PC-9 (cell line): ENCODE results near the gene DDX41. TPM values are rescaled to one million over a fixed set of nuclear protein-coding genes. Genes with fewer than 3 reads are reported as not detected.

Source experiments
- BruUV-seq: library from RNA; stranded (reverse); fragments of 400-500 nt; replicated peaks from 2 replicates; lab custom pipeline; 2021; lab: Mats Ljungman, UMichigan
- CTCF ChIA-PET: fragments of 300-600 bp; sonication (Branson Sonifier 250); formaldehyde crosslinking; loops from one replicate; lab custom pipeline; 2022; ENCODE audit warnings: antibody characterized with exemption; lab: Charles Lee
- POLR2A ChIA-PET: fragments of 300-600 bp; sonication (Branson Sonifier 250); formaldehyde crosslinking; loops from one replicate; lab custom pipeline; 2022; ENCODE audit warnings: antibody characterized with exemption; ENCODE audit not compliant: unreplicated experiment; lab: Charles Lee
- DNase-seq, 2 experiments: peaks; one replicate each; pipeline versions ENCODE4 v3.0.0 to v3.0.0-alpha.2; 2015 to 2022; ENCODE audit warnings: mixed read lengths in 1 of 2
- H2AFZ ChIP-seq: fragments of 200-600 bp; sonication (generic); 2 replicates; pipeline ENCODE4 v1.8.1; 2017; ENCODE audit warnings: antibody characterized with exemption
- H3F3A ChIP-seq: fragments of 200-600 bp; sonication (generic); 2 replicates; pipeline ENCODE4 v1.8.1; 2017; ENCODE audit warnings: antibody characterized with exemption, mild to moderate bottlenecking, low read depth; ENCODE audit not compliant: insufficient read depth
- H3K27ac ChIP-seq: fragments of 200-600 bp; sonication (generic); 2 replicates; pipeline ENCODE4 v1.6.1; 2016; ENCODE audit warnings: mixed run types
- H3K27me3 ChIP-seq: fragments of 200-600 bp; sonication (generic); 2 replicates; pipeline ENCODE4 v1.6.1; 2016; ENCODE audit warnings: low read depth, mixed run types; ENCODE audit not compliant: insufficient read depth
- H3K36me3 ChIP-seq: fragments of 200-600 bp; sonication (generic); 2 replicates; pipeline ENCODE4 v1.6.1; 2016; ENCODE audit warnings: low read depth, mixed run types
- H3K4me1 ChIP-seq: fragments of 200-600 bp; sonication (generic); replicated peaks from 2 replicates; pipeline ENCODE4 v1.6.1; 2016; ENCODE audit warnings: mixed run types; ENCODE audit not compliant: insufficient read depth
- H3K4me2 ChIP-seq: fragments of 200-600 bp; sonication (generic); 2 replicates; pipeline ENCODE4 v1.6.1; 2017; ENCODE audit warnings: mixed run types
- H3K4me3 ChIP-seq: fragments of 200-600 bp; sonication (generic); 2 replicates; pipeline ENCODE4 v1.6.1; 2016; ENCODE audit warnings: mixed run types
- H3K79me2 ChIP-seq: fragments of 200-600 bp; sonication (generic); 2 replicates; pipeline ENCODE4 v1.6.1; 2017; ENCODE audit warnings: low read depth, mixed run types
- H3K9me2 ChIP-seq: fragments of 200-600 bp; sonication (generic); 2 replicates; pipeline ENCODE4 v1.8.1; 2017; ENCODE audit warnings: mild to moderate bottlenecking; ENCODE audit not compliant: insufficient read depth
- H3K9me3 ChIP-seq: fragments of 200-600 bp; sonication (generic); 2 replicates; pipeline ENCODE4 v1.8.1; 2016; ENCODE audit warnings: low read depth; ENCODE audit not compliant: insufficient read depth
- H4K20me1 ChIP-seq: fragments of 200-600 bp; sonication (generic); 2 replicates; pipeline ENCODE4 v1.8.1; 2017; ENCODE audit not compliant: insufficient read depth
- CTCF ChIP-seq: fragments of 200-600 bp; sonication (generic); conservative IDR thresholded peaks from 2 replicates; pipeline ENCODE4 v1.6.1; 2017; ENCODE audit warnings: mixed run types, antibody characterized with exemption, mild to moderate bottlenecking, moderate library complexity
- EZH2 ChIP-seq: fragments of 200-600 bp; sonication (generic); IDR thresholded peaks from 2 replicates; pipeline ENCODE4 v1.8.0; 2017; ENCODE audit warnings: antibody characterized with exemption, low read depth
- intact Hi-C: fragments of 100-400 bp; cut with micrococcal nuclease; formaldehyde crosslinking; loops from one replicate; pipeline ENCODE4 v1.10.0; 2022; ENCODE audit not compliant: unreplicated experiment
- total RNA-seq: library from RNA; stranded (reverse); gene quantifications from 2 replicates; pipeline ENCODE4 v1.2.3, GENCODE V29; 2021

The DDX41 gene
- total RNA-seq, 1 experiment from 2014 or later, result 93.1 TPM

- Histone ChIP-seq H3K4me2 (no peak overlapping the region), H3K27me3 (no peaks in the 10 kb centered on the region), H4K20me1 (no peaks in the 10 kb centered on the region), H3K9me3 (no peaks in the 10 kb centered on the region), H2AFZ (no peak overlapping the region), H3K36me3 (no peaks in the 10 kb centered on the region), H3K27ac (no peak overlapping the region), H3F3A (peaks cover 17% of the 10 kb centered on the region; the same call in 1 of the 2 replicates), H3K79me2 (peaks cover 5% of the 10 kb centered on the region), H3K4me1 (peaks cover 10% of the 10 kb centered on the region), H3K4me3 (no peak overlapping the region), H3K9me2 (no peaks in the 10 kb centered on the region)
- DNase-seq, result peak; percentile 63 to 86
- CTCF ChIA-PET, result interaction anchor here (0.5 to 1.5 kb wide), 7 partner anchors 27 to 487 kb away, joined by 3 to 9 read pairs (median 4); partner anchors contain the start of gene GRK6
- no peak for TF ChIP-seq EZH2
- TF ChIP-seq CTCF, result peak; percentile 91
- BruUV-seq, result no TSS peak
- intact Hi-C loops, result loop anchor here (1.0 to 2.0 kb wide), 5 partner anchors 46 to 387 kb away; no protein-coding TSS in a partner anchor
- POLR2A ChIA-PET, result no interaction called here
Measured at GRCh38 chr5:177500685-177501522, 15.9 kb downstream of the DDX41 start.

GRCh38 chr5:177499842-177500241, 16.9 kb downstream of the DDX41 start:
- Histone ChIP-seq H3K4me3 (no peak overlapping the region), H3K27ac (no peak overlapping the region), H3K9me2 (no peaks in the 10 kb centered on the region), H3K27me3 (no peaks in the 10 kb centered on the region), H3F3A (peaks cover 28% of the 10 kb centered on the region; the same call in 1 of the 2 replicates), H3K4me1 (peaks cover 21% of the 10 kb centered on the region), H2AFZ (no peak overlapping the region), H3K36me3 (no peaks in the 10 kb centered on the region), H4K20me1 (no peaks in the 10 kb centered on the region), H3K79me2 (peaks cover 15% of the 10 kb centered on the region), H3K9me3 (no peaks in the 10 kb centered on the region), H3K4me2 (no peak overlapping the region)
- DNase-seq, result no peak
- intact Hi-C loops, result loop anchor here (2.0 to 5.0 kb wide), 2 partner anchors 181 to 368 kb away; partner anchors contain the start of gene NSD1
- POLR2A ChIA-PET, result interaction anchor here (0.6 kb wide), 1 partner anchor 1132 kb away, joined by 3 read pairs; no protein-coding TSS in a partner anchor
- CTCF ChIA-PET, result no interaction called here
- no TSS peak for BruUV-seq
- TF ChIP-seq EZH2 (no peak), CTCF (no peak)

GRCh38 chr5:177498013-177498787, 18.6 kb downstream of the DDX41 start:
- BruUV-seq, result TSS peak; percentile 31
- peak overlapping the region; percentile 77 for H3K4me2 ChIP-seq

More at GRCh38 chr5:177498013-177498787, 18.6 kb downstream of the DDX41 start:
- H3K9me3 ChIP-seq, result no peaks in the 10 kb centered on the region
- no peaks in the 10 kb centered on the region for H3K36me3 ChIP-seq
- H3F3A ChIP-seq, result peaks cover 40% of the 10 kb centered on the region; the same call in 1 of the 2 replicates
- no peak for TF ChIP-seq EZH2
- no peak for TF ChIP-seq CTCF
- H4K20me1 ChIP-seq, result no peaks in the 10 kb centered on the region
- H3K4me3 ChIP-seq, result peak overlapping the region; percentile 85; the same call in 1 of the 2 replicates
- peaks cover 25% of the 10 kb centered on the region for H3K79me2 ChIP-seq
- no peak overlapping the region for H3K27ac ChIP-seq
- H3K9me2 ChIP-seq, result no peaks in the 10 kb centered on the region
- ChIA-PET CTCF (interaction anchor here (0.6 to 1.4 kb wide), 3 partner anchors 41 to 189 kb away, joined by 3 to 12 read pairs (median 3); no protein-coding TSS in a partner anchor), POLR2A (interaction anchor here (0.5 to 1.0 kb wide), 11 partner anchors 18 to 1604 kb away, joined by 3 to 13 read pairs (median 6); partner anchors contain the start of genes DDX41 and GRK6)
- peaks cover 37% of the 10 kb centered on the region for H3K4me1 ChIP-seq
- intact Hi-C loops, result loop anchor here (5.0 kb wide), 1 partner anchor 366 kb away; the partner anchor contains the start of gene NSD1
- H3K27me3 ChIP-seq, result no peaks in the 10 kb centered on the region
- H2AFZ ChIP-seq, result 0 out of 2 replicates have a peak overlapping the region, but pooled peaks have one; percentile 19
- no peak for DNase-seq
